ENCODE data around the gene FARS2.

Gene FARS2

GRCh38 chr6:5537132-5537531, 275.8 kb downstream of the FARS2 start (continued):
- no peak for TF ChIP-seq ZNF785 (tag by site-specific recombination; IDR thresholded peaks at IDR 0.05)
- TF ChIP-seq MZF1 (tag by site-specific recombination; IDR thresholded peaks at IDR 0.05; ENCODE audit: borderline replicate concordance) = no peak
- TF ChIP-seq ZNF341 (tag by site-specific recombination; IDR thresholded peaks at IDR 0.05; ENCODE audit: low read depth) = no peak
- no peak for TF ChIP-seq AEBP2 (tag by site-specific recombination; IDR thresholded peaks at IDR 0.05; ENCODE audit: borderline replicate concordance)
- TF ChIP-seq ZNF558 (tag by site-specific recombination; IDR thresholded peaks at IDR 0.05) = no peak
- TF ChIP-seq RBAK (tag by site-specific recombination; IDR thresholded peaks at IDR 0.05) = no peak
- TF ChIP-seq ZNF292 (tag by site-specific recombination; IDR thresholded peaks at IDR 0.05; ENCODE audit: borderline replicate concordance, low read depth) = no peak
- TF ChIP-seq PATZ1 (tag by site-specific recombination; IDR thresholded peaks at IDR 0.05) = no peak
- TF ChIP-seq ZSCAN30 (tag by site-specific recombination; IDR thresholded peaks at IDR 0.05) = no peak

GRCh38 chr6:5537967-5538366, 276.7 kb downstream of the FARS2 start:
- no peak overlapping the region for H3K27ac ChIP-seq (ENCODE audit: extremely low read depth, low read depth, low read length)
- no peaks in the 10 kb centered on the region for H3K36me3 ChIP-seq (ENCODE audit: control insufficient read depth in 2 of 2, insufficient read depth in 1 of 2, low read length in 2 of 2)
- TF ChIP-seq ZNF239 (tag by site-specific recombination; IDR thresholded peaks at IDR 0.05) (no peak), ZNF561 (tag by site-specific recombination; IDR thresholded peaks at IDR 0.05; ENCODE audit: borderline replicate concordance) (no peak), OVOL3 (tag by site-specific recombination; IDR thresholded peaks at IDR 0.05) (no peak), ZBTB26 (tag by site-specific recombination; optimal IDR thresholded peaks at IDR 0.05) (no peak), ZNF266 (tag by site-specific recombination; IDR thresholded peaks at IDR 0.05; ENCODE audit: low read depth) (no peak), ZFHX2 (tag by site-specific recombination; conservative IDR thresholded peaks at IDR 0.05) (no peak), ZXDB (tag by site-specific recombination; IDR thresholded peaks at IDR 0.05) (no peak)
- no peaks in the 10 kb centered on the region for H3K4me1 ChIP-seq (ENCODE audit: control insufficient read depth, insufficient read depth, low read length)
- no peak overlapping the region for H3K4me3 ChIP-seq (ENCODE audit: low read depth, low read length)
- ChIA-PET POLR2A (no interaction called here), CTCF (no interaction called here)
- no peaks in the 10 kb centered on the region for H3K9me3 ChIP-seq (ENCODE audit: control insufficient read depth, insufficient read depth, low read depth, low read length)

GRCh38 chr6:5540370-5540769, 279.1 kb downstream of the FARS2 start:
- no peak overlapping the region for H3K4me3 ChIP-seq (ENCODE audit: low read depth, low read length)
- no peaks in the 10 kb centered on the region for H3K4me1 ChIP-seq (ENCODE audit: control insufficient read depth, insufficient read depth, low read length)
- TF ChIP-seq MEIS1 (CRISPR knock-in tag; IDR thresholded peaks at IDR 0.05; ENCODE audit: borderline replicate concordance) (no peak), TCF7L2 (IDR thresholded peaks at IDR 0.05; ENCODE audit: borderline replicate concordance, low read depth, low read length) (no peak), ZNF184 (tag by site-specific recombination; IDR thresholded peaks at IDR 0.05) (no peak), HOXA7 (CRISPR knock-in tag; IDR thresholded peaks at IDR 0.05; ENCODE audit: borderline replicate concordance) (no peak), ZNF639 (tag by site-specific recombination; IDR thresholded peaks at IDR 0.05) (no peak), ZNF155 (tag by site-specific recombination; IDR thresholded peaks at IDR 0.05) (no peak), ZFP3 (tag by site-specific recombination; IDR thresholded peaks at IDR 0.05; ENCODE audit: low read depth) (no peak), OSR2 (tag by site-specific recombination; IDR thresholded peaks at IDR 0.05) (no peak), ZNF555 (tag by site-specific recombination; conservative IDR thresholded peaks at IDR 0.05) (no peak), ZNF701 (tag by site-specific recombination; IDR thresholded peaks at IDR 0.05) (no peak)
- H3K9me3 ChIP-seq (ENCODE audit: control insufficient read depth, insufficient read depth, low read depth, low read length) = no peaks in the 10 kb centered on the region
- CTCF ChIA-PET = no interaction called here
- POLR2A ChIA-PET = no interaction called here
- H3K36me3 ChIP-seq (ENCODE audit: control insufficient read depth in 2 of 2, insufficient read depth in 1 of 2, low read length in 2 of 2) = no peaks in the 10 kb centered on the region
- H3K27ac ChIP-seq (ENCODE audit: extremely low read depth, low read depth, low read length) = no peak overlapping the region
